ENCODE measurements around the gene ULBP1. TPM values are rescaled to one million over a fixed set of nuclear protein-coding genes. Genes with fewer than 3 reads are reported as not detected.

Gene ULBP1
- total RNA-seq, 1 donor from 2014 or later = 0.11 TPM

- peaks cover 16% of the 10 kb centered on the region for H4K20me1 ChIP-seq (ENCODE audit: low read depth)
- H2AFZ ChIP-seq (replicated peaks) = no peak overlapping the region
- H3K9me3 ChIP-seq (ENCODE audit: low read depth) = no peaks in the 10 kb centered on the region
- H3K36me3 ChIP-seq = no peaks in the 10 kb centered on the region
- Mint-ChIP-seq H3K4me1 (peaks cover 11% of the 10 kb centered on the region), H3K4me3 (peak overlapping the region; percentile 57), H3K27ac (no peak overlapping the region), H3K27me3 (ENCODE audit: insufficient read depth, low read depth) (peaks cover 63% of the 10 kb centered on the region), H3K36me3 (no peaks in the 10 kb centered on the region), H3K9me3 (peaks cover 9% of the 10 kb centered on the region)
- no peak for DNase-seq (ENCODE audit: low spot score)
- H3K27me3 ChIP-seq = peaks cover 100% of the 10 kb centered on the region
- H3K4me1 ChIP-seq = peaks cover 5% of the 10 kb centered on the region
- no peak for TF ChIP-seq CTCF (IDR thresholded peaks at IDR 0.05)
- no peak for TF ChIP-seq EZH2phosphoT487 (IDR thresholded peaks at IDR 0.05)
- no peak for TF ChIP-seq EZH2 (IDR thresholded peaks at IDR 0.05)
- no peak overlapping the region for H3K4me2 ChIP-seq
- H3K9ac ChIP-seq = no peak overlapping the region
- no peaks in the 10 kb centered on the region for H3K79me2 ChIP-seq (ENCODE audit: low read depth)
- H3K27ac ChIP-seq = no peak overlapping the region
- H3F3A ChIP-seq (ENCODE audit: low read depth) = peaks cover 4% of the 10 kb centered on the region
- H3K4me3 ChIP-seq = no peak overlapping the region
These were observed 39.4 kb upstream of the ULBP1 start for GRCh38 chr6:149924206-149924932.

GRCh38 chr6:149924933-149925252 lies 38.9 kb upstream of the ULBP1 start:
- peaks cover 65% of the 10 kb centered on the region for H3K27me3 Mint-ChIP-seq (ENCODE audit: insufficient read depth, low read depth)
- Histone ChIP-seq H3K4me2 (peak overlapping the region; percentile 76), H3F3A (ENCODE audit: low read depth) (peaks cover 4% of the 10 kb centered on the region), H3K9me3 (ENCODE audit: low read depth) (no peaks in the 10 kb centered on the region), H2AFZ (replicated peaks) (no peak overlapping the region), H3K27ac (no peak overlapping the region), H3K9ac (no peak overlapping the region), H3K36me3 (no peaks in the 10 kb centered on the region), H3K79me2 (ENCODE audit: low read depth) (no peaks in the 10 kb centered on the region), H3K4me3 (no peak overlapping the region), H3K4me1 (peaks cover 5% of the 10 kb centered on the region), H3K27me3 (peaks cover 100% of the 10 kb centered on the region), H4K20me1 (ENCODE audit: low read depth) (peaks cover 16% of the 10 kb centered on the region)
- peaks cover 9% of the 10 kb centered on the region for H3K9me3 Mint-ChIP-seq
- DNase-seq (ENCODE audit: low spot score) = no peak
- no peak overlapping the region for H3K27ac Mint-ChIP-seq
- H3K4me1 Mint-ChIP-seq = peaks cover 11% of the 10 kb centered on the region
- H3K36me3 Mint-ChIP-seq = no peaks in the 10 kb centered on the region
- TF ChIP-seq CTCF (IDR thresholded peaks at IDR 0.05) = no peak
- H3K4me3 Mint-ChIP-seq = peak overlapping the region; percentile 81

GRCh38 chr6:149925253-149925973 lies 38.3 kb upstream of the ULBP1 start:
- Histone ChIP-seq H3F3A (ENCODE audit: low read depth) (peaks cover 4% of the 10 kb centered on the region), H4K20me1 (ENCODE audit: low read depth) (peaks cover 16% of the 10 kb centered on the region), H3K27me3 (peaks cover 100% of the 10 kb centered on the region), H3K36me3 (no peaks in the 10 kb centered on the region), H3K9me3 (ENCODE audit: low read depth) (no peaks in the 10 kb centered on the region), H3K4me2 (peak overlapping the region; percentile 76), H3K79me2 (ENCODE audit: low read depth) (no peaks in the 10 kb centered on the region), H2AFZ (replicated peaks) (peak overlapping the region; percentile 70), H3K4me3 (peak overlapping the region; percentile 47), H3K4me1 (peaks cover 5% of the 10 kb centered on the region), H3K27ac (no peak overlapping the region), H3K9ac (no peak overlapping the region)
- Mint-ChIP-seq H3K4me1 (peaks cover 11% of the 10 kb centered on the region), H3K27ac (no peak overlapping the region), H3K9me3 (peaks cover 9% of the 10 kb centered on the region), H3K36me3 (no peaks in the 10 kb centered on the region), H3K27me3 (ENCODE audit: insufficient read depth, low read depth) (peaks cover 70% of the 10 kb centered on the region), H3K4me3 (peak overlapping the region; percentile 86)
- peak; percentile 27 for DNase-seq (ENCODE audit: low spot score)
- peak; percentile 50 for TF ChIP-seq EZH2phosphoT487 (IDR thresholded peaks at IDR 0.05)
- TF ChIP-seq EZH2 (IDR thresholded peaks at IDR 0.05) = peak; percentile 59
- TF ChIP-seq CTCF (IDR thresholded peaks at IDR 0.05) = no peak

All from neural progenitor cell (in vitro differentiated cells).